ENCODE measurements around the gene CXCR6.

The CXCR6 gene

GRCh38 chr3:45969953-45970352, 26.7 kb downstream of the CXCR6 start:
- no peak for DNase-seq

- peak; percentile 86 to 96 (median 92) for DNase-seq
These were observed 29.5 kb downstream of the CXCR6 start for GRCh38 chr3:45972534-45973402.

GRCh38 chr3:45974686-45975085, 31.4 kb downstream of the CXCR6 start:
- DNase-seq: no peak

GRCh38 chr3:45975686-45976085, 32.4 kb downstream of the CXCR6 start:
- no peak for DNase-seq

- DNase-seq: no peak
These were observed 33.2 kb downstream of the CXCR6 start for GRCh38 chr3:45976191-45977091.

GRCh38 chr3:45978006-45978761, 34.9 kb downstream of the CXCR6 start:
- DNase-seq: no peak

GRCh38 chr3:45979378-45979777, 36.1 kb downstream of the CXCR6 start:
- no peak for DNase-seq

- no peak for DNase-seq
These were observed 37.1 kb downstream of the CXCR6 start for GRCh38 chr3:45980229-45980813.

- DNase-seq: no peak
These were observed 37.6 kb downstream of the CXCR6 start for GRCh38 chr3:45980819-45981218.

GRCh38 chr3:45981346-45982074, 38.2 kb downstream of the CXCR6 start:
- peak in 2 of 4 experiments; percentile 6 to 33 for DNase-seq

GRCh38 chr3:45983770-45984169, 40.5 kb downstream of the CXCR6 start:
- no peak for DNase-seq

GRCh38 chr3:45984331-45985312, 41.4 kb downstream of the CXCR6 start:
- DNase-seq: no peak

- DNase-seq: no peak
These were observed 42.5 kb downstream of the CXCR6 start for GRCh38 chr3:45985532-45986302.

- DNase-seq: no peak
These were observed 43.2 kb downstream of the CXCR6 start for GRCh38 chr3:45986303-45986982.

- peak; percentile 28 to 60 (median 42) for DNase-seq
These were observed 44.4 kb downstream of the CXCR6 start for GRCh38 chr3:45987368-45988291.

GRCh38 chr3:45988362-45988761, 45.1 kb downstream of the CXCR6 start:
- DNase-seq: no peak

GRCh38 chr3:45988804-45989203, 45.5 kb downstream of the CXCR6 start:
- DNase-seq: no peak

GRCh38 chr3:45990181-45990580, 46.9 kb downstream of the CXCR6 start:
- DNase-seq: no peak

Measured in suppressor macrophage (primary cell).